ENCODE data around the gene DCUN1D3. TPM values are rescaled to one million over a fixed set of nuclear protein-coding genes. Genes with fewer than 3 reads are reported as not detected.
A peak's percentile ranks its signal among the peaks of the same experiment; 100 is the strongest.

Gene DCUN1D3
- total RNA-seq, 1 experiment from 2014 or later: 16.1 TPM

DNA sequence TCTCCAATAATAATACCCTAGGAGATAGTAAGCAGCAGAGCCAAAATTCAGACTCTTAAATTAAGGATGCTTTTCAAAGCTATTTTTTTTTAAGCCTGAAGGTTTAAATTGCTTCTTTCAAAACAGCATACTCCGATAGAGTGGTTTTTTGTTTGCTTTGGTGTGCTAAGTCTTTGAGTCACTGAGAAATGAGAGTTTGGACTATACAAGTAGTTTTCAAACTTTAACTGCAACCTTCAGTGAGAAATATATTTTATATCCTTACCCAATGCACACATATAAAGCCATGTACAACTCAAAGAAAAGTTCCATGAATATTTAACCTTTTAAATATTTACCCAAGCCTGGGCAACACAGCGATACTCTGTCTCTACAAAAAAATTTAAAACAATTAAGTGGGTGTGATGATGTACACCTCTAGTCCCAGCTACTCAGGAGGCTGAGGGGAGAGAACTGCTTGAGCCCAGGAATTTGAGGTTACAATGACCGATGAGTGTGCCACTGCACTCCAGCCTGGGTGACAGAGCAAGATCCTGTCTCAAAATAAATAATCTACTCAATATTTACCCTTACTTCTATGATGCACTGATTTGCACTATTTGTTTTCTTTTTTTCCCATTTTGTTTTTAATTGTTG lies 19.2 kb downstream of the DCUN1D3 start:
- H4K8ac ChIP-seq (replicated peaks; ENCODE audit: insufficient read length, low read depth, low read length): no peak overlapping the region
- DNase-seq: no peak
- no peak overlapping the region for H3K23ac ChIP-seq (ENCODE audit: insufficient read length, low read depth, low read length)
- Mint-ChIP-seq H3K27me3 (ENCODE audit: low read depth) (no peaks in the 10 kb centered on the region), H3K27ac (peak overlapping the region in 2 of 3 experiments; percentile 8 to 76; a peak in 4 of 7 replicates), H3K4me3 (no peak overlapping the region), H3K36me3 (ENCODE audit: insufficient read depth in 1 of 3, low read depth in 3 of 3) (peaks cover 2 to 8% (median 5%) of the 10 kb centered on the region in 3 experiments; a peak in 4 of 7 replicates), H3K4me1 (peaks cover 20 to 23% of the 10 kb centered on the region in 2 experiments), H3K9me3 (no peaks in the 10 kb centered on the region)
- no peak overlapping the region for H2BK5ac ChIP-seq (ENCODE audit: insufficient read length, low read length)
- no peak overlapping the region for H2BK15ac ChIP-seq (ENCODE audit: low read depth, low read length)
- no peaks in the 10 kb centered on the region for H3K9me3 ChIP-seq (ENCODE audit: control insufficient read depth, low read depth, low read length)
- no peak overlapping the region for H2BK12ac ChIP-seq (ENCODE audit: insufficient read length, low read depth, low read length)
- no peaks in the 10 kb centered on the region for H4K20me1 ChIP-seq (ENCODE audit: control insufficient read depth, insufficient read depth, insufficient read length)
- TF ChIP-seq, protein P1, sequence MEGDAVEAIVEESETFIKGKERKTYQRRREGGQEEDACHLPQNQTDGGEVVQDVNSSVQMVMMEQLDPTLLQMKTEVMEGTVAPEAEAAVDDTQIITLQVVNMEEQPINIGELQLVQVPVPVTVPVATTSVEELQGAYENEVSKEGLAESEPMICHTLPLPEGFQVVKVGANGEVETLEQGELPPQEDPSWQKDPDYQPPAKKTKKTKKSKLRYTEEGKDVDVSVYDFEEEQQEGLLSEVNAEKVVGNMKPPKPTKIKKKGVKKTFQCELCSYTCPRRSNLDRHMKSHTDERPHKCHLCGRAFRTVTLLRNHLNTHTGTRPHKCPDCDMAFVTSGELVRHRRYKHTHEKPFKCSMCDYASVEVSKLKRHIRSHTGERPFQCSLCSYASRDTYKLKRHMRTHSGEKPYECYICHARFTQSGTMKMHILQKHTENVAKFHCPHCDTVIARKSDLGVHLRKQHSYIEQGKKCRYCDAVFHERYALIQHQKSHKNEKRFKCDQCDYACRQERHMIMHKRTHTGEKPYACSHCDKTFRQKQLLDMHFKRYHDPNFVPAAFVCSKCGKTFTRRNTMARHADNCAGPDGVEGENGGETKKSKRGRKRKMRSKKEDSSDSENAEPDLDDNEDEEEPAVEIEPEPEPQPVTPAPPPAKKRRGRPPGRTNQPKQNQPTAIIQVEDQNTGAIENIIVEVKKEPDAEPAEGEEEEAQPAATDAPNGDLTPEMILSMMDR (conservative IDR thresholded peaks at IDR 0.05): no peak
- H3K9ac ChIP-seq (ENCODE audit: extremely low read depth, insufficient read length, low read length): no peak overlapping the region
- H3K27ac ChIP-seq (ENCODE audit: insufficient read length, low read depth, low read length): no peak overlapping the region
- no peak overlapping the region for H4K5ac ChIP-seq (ENCODE audit: insufficient read length, low read depth, low read length)
- H4K91ac ChIP-seq (ENCODE audit: insufficient read length, low read depth, low read length): no peak overlapping the region
- H3K23me2 ChIP-seq (ENCODE audit: insufficient read length, low read depth, low read length, poor library complexity, severe bottlenecking): no peaks in the 10 kb centered on the region
- H3K4me2 ChIP-seq (ENCODE audit: insufficient read depth, insufficient read length, low read length): no peak overlapping the region
- H3K4ac ChIP-seq (ENCODE audit: low read depth, low read length): no peak overlapping the region
- no peaks in the 10 kb centered on the region for H3K27me3 ChIP-seq (ENCODE audit: insufficient read depth, low read length)
- H2BK120ac ChIP-seq (ENCODE audit: low read depth, low read length, poor library complexity, severe bottlenecking): no peak overlapping the region
- H3K14ac ChIP-seq (ENCODE audit: insufficient read depth, low read length): no peak overlapping the region
- H2AFZ ChIP-seq (ENCODE audit: low read length): no peak overlapping the region
- no peak overlapping the region for H2BK20ac ChIP-seq (ENCODE audit: low read depth, low read length, poor library complexity, severe bottlenecking)
- no peaks in the 10 kb centered on the region; the same call in 1 of the 2 replicates for H3K4me1 ChIP-seq (ENCODE audit: insufficient read depth, low read length)
- H2AK5ac ChIP-seq (ENCODE audit: insufficient read length, low read length): no peak overlapping the region
- H3K56ac ChIP-seq (ENCODE audit: insufficient read length, low read depth, low read length): no peak overlapping the region
- H3T11ph ChIP-seq (ENCODE audit: low read length): no peak overlapping the region
- H3K18ac ChIP-seq (ENCODE audit: insufficient read length, low read depth, low read length): no peak overlapping the region
- peaks cover 6% of the 10 kb centered on the region for H3K79me1 ChIP-seq (ENCODE audit: insufficient read depth, low read depth, low read length, poor library complexity, severe bottlenecking)
- H3K79me2 ChIP-seq (ENCODE audit: insufficient read depth, low read length): peaks cover 3% of the 10 kb centered on the region; the same call in 1 of the 2 replicates
- no CpG with 5 or more reads among the region's 3 CpGs for WGBS (ENCODE audit: extremely low coverage, insufficient read length, low lambda C conversion rate)
